ENCODE measurements around the gene COL4A5. TPM values are rescaled to one million over a fixed set of nuclear protein-coding genes. Genes with fewer than 3 reads are reported as not detected.

The COL4A5 gene
- total RNA-seq, 1 experiment from 2014 or later, result 51.3 TPM

- H4K91ac ChIP-seq (ENCODE audit: insufficient read length, low read depth, low read length), result no peak overlapping the region
- no peak overlapping the region for H2BK120ac ChIP-seq (ENCODE audit: low read depth, low read length, poor library complexity, severe bottlenecking)
- no peak overlapping the region for H2AFZ ChIP-seq (ENCODE audit: low read length)
- peak overlapping the region in 2 of 3 experiments; percentile 21 to 29; a peak in 2 of 7 replicates for H3K27ac Mint-ChIP-seq
- no peak overlapping the region for H2BK15ac ChIP-seq (ENCODE audit: low read depth, low read length)
- H3K4ac ChIP-seq (ENCODE audit: low read depth, low read length), result no peak overlapping the region
- no peaks in the 10 kb centered on the region for H3K27me3 Mint-ChIP-seq (ENCODE audit: low read depth)
- no peak overlapping the region for H2BK12ac ChIP-seq (ENCODE audit: insufficient read length, low read depth, low read length)
- no peak overlapping the region for H4K8ac ChIP-seq (replicated peaks; ENCODE audit: insufficient read length, low read depth, low read length)
- no peak overlapping the region for H3K14ac ChIP-seq (ENCODE audit: insufficient read depth, low read length)
- H3K18ac ChIP-seq (ENCODE audit: insufficient read length, low read depth, low read length), result no peak overlapping the region
- DNase-seq, result peak; percentile 52
- no peak overlapping the region for H3K4me3 Mint-ChIP-seq
- H3K9me3 Mint-ChIP-seq, result peaks cover 0 to 7% of the 10 kb centered on the region in 2 experiments; a peak in 1 of 5 replicates
- no peak overlapping the region for H3K56ac ChIP-seq (ENCODE audit: insufficient read length, low read depth, low read length)
- no peak overlapping the region for H2BK20ac ChIP-seq (ENCODE audit: low read depth, low read length, poor library complexity, severe bottlenecking)
- no peaks in the 10 kb centered on the region for H3K27me3 ChIP-seq (ENCODE audit: insufficient read depth, low read length)
- no peaks in the 10 kb centered on the region for H4K20me1 ChIP-seq (ENCODE audit: control insufficient read depth, insufficient read depth, insufficient read length)
- H3K79me2 ChIP-seq (ENCODE audit: insufficient read depth, low read length), result no peaks in the 10 kb centered on the region
- no peaks in the 10 kb centered on the region for H3K4me1 ChIP-seq (ENCODE audit: insufficient read depth, low read length)
- peak; percentile 68 for TF ChIP-seq CTCF (conservative IDR thresholded peaks at IDR 0.05)
- H3K79me1 ChIP-seq (ENCODE audit: insufficient read depth, low read depth, low read length, poor library complexity, severe bottlenecking), result no peaks in the 10 kb centered on the region
- H3K23ac ChIP-seq (ENCODE audit: insufficient read length, low read depth, low read length), result no peak overlapping the region
- H3K36me3 Mint-ChIP-seq (ENCODE audit: insufficient read depth in 1 of 3, low read depth in 3 of 3), result peaks cover 20 to 35% (median 25%) of the 10 kb centered on the region in 3 experiments
- no peak overlapping the region for H3K4me2 ChIP-seq (ENCODE audit: insufficient read depth, insufficient read length, low read length)
- H2BK5ac ChIP-seq (ENCODE audit: insufficient read length, low read length), result no peak overlapping the region
- no peaks in the 10 kb centered on the region for H3K23me2 ChIP-seq (ENCODE audit: insufficient read length, low read depth, low read length, poor library complexity, severe bottlenecking)
- no peaks in the 10 kb centered on the region for H3K9me3 ChIP-seq (ENCODE audit: control insufficient read depth, low read depth, low read length)
- H3K4me1 Mint-ChIP-seq, result peaks cover 16 to 17% of the 10 kb centered on the region in 2 experiments
- no peak overlapping the region for H4K5ac ChIP-seq (ENCODE audit: insufficient read length, low read depth, low read length)
- no CpG with 5 or more reads among the region's 2 CpGs for WGBS (ENCODE audit: extremely low coverage, insufficient read length, low lambda C conversion rate)
- no peak overlapping the region for H3K9ac ChIP-seq (ENCODE audit: extremely low read depth, insufficient read length, low read length)
- no peak overlapping the region for H3K27ac ChIP-seq (ENCODE audit: insufficient read length, low read depth, low read length)
- no peak overlapping the region for H3T11ph ChIP-seq (ENCODE audit: low read length)
- H2AK5ac ChIP-seq (ENCODE audit: insufficient read length, low read length), result no peak overlapping the region
These were observed 145.1 kb downstream of the COL4A5 start for GRCh38 chrX:108584617-108585211.

Measured in H9 (cell line).